ENCODE results near the gene DDX46.

- TF ChIP-seq CTCF (IDR thresholded peaks at IDR 0.05; ENCODE audit: poor library complexity, severe bottlenecking) = no peak
- no peak for TF ChIP-seq EP300 (conservative IDR thresholded peaks at IDR 0.05; ENCODE audit: poor library complexity, severe bottlenecking)
- no peak for TF ChIP-seq EZH2 (IDR thresholded peaks at IDR 0.05; ENCODE audit: borderline replicate concordance, insufficient read depth, low read length, poor library complexity, severe bottlenecking)
- no peak for TF ChIP-seq TAF1 (IDR thresholded peaks at IDR 0.05; ENCODE audit: low read depth)
- no peak for TF ChIP-seq POLR2AphosphoS5 (IDR thresholded peaks at IDR 0.05)
Observed at GRCh38 chr5:134742134-134742533, 16.4 kb upstream of the DDX46 start.
